K562 (cell line): ENCODE measurements around the gene JUND. TPM values are rescaled to one million over a fixed set of nuclear protein-coding genes. Genes with fewer than 3 reads are reported as not detected.

Source experiments
- ATF7 ChIP-seq: fragments of 450-650 bp; IDR thresholded peaks from 2 replicates; pipeline ENCODE4 v1.7.1; 2014; ENCODE audit warnings: mild to moderate bottlenecking, moderate library complexity
- BRD4 ChIP-seq: fragments of 200-600 bp; sonication (generic); IDR thresholded peaks from 2 replicates; pipeline ENCODE4 v1.6.1; 2017; ENCODE audit warnings: inconsistent platforms
- EP400 ChIP-seq: fragments of 450-650 bp; IDR thresholded peaks from 2 replicates; pipeline ENCODE4 v1.6.1; 2017; ENCODE audit warnings: antibody characterized with exemption, mild to moderate bottlenecking, moderate library complexity
- FOXP1 ChIP-seq: sonication (generic); formaldehyde crosslinking; IDR thresholded peaks from 2 replicates; pipeline ENCODE4 v1.8.0; 2022; ENCODE audit warnings: mild to moderate bottlenecking, missing genetic modification reagents
- IFI16 ChIP-seq: fragments of 250-450 bp; sonication (Bioruptor Pico); IDR thresholded peaks from 2 replicates; pipeline ENCODE4 v2.1.2; 2022; ENCODE audit warnings: mild to moderate bottlenecking, inconsistent platforms
- MCM5 ChIP-seq: fragments of 450-650 bp; IDR thresholded peaks from 2 replicates; pipeline ENCODE4 v1.6.1; 2016; ENCODE audit warnings: low read depth
- NKRF ChIP-seq: fragments of 450-650 bp; IDR thresholded peaks from 2 replicates; pipeline ENCODE4 v1.6.1; 2016; ENCODE audit warnings: borderline replicate concordance
- RFX5 ChIP-seq: IDR thresholded peaks from 2 replicates; pipeline ENCODE4 v1.6.1; 2011; ENCODE audit warnings: low read depth, mild to moderate bottlenecking, improper control_type of control experiment, low read length
- SMARCC2 ChIP-seq: fragments of 450-650 bp; IDR thresholded peaks from 2 replicates; pipeline ENCODE4 v1.6.1; 2017; ENCODE audit warnings: antibody characterized with exemption, moderate library complexity, mild to moderate bottlenecking, low read depth
- TCF7L2 ChIP-seq: fragments of 150-350 bp; IDR thresholded peaks from 2 replicates; pipeline ENCODE4 v1.6.1; 2016; ENCODE audit warnings: low read depth, mild to moderate bottlenecking, low read length, moderate library complexity
- ZNF384 ChIP-seq: IDR thresholded peaks from 2 replicates; pipeline ENCODE4 v1.6.1; 2012; ENCODE audit warnings: low read depth, low read length, improper control_type of control experiment
- ZNF695 ChIP-seq: fragments of 450-650 bp; formaldehyde crosslinking; IDR thresholded peaks from 2 replicates; pipeline ENCODE4 v1.4.0; 2020; ENCODE audit warnings: mild to moderate bottlenecking, moderate library complexity
- polyA plus RNA-seq, 8 experiments: library from polyadenylated mRNA; depleted of rRNA in 4 of 8; stranded (reverse) in 5 of 8; unstranded in 3 of 8; fragments of >200 nt; fragmentation: Nextera tagmentation in 2 of 8; fragmentation: Illumina TruSeq in 1 of 8; extraction: Ambion mirVana in 2 of 8; extraction: Trizol in 1 of 8; gene quantifications; 2 replicates each; pipeline versions ENCODE4 v1.2.1 to v1.2.3, GENCODE V29; 2011 to 2014; ENCODE audit warnings: inconsistent platforms in 1 of 8, missing spikeins in 1 of 8
- total RNA-seq, 7 experiments: library from RNA; depleted of rRNA in 6 of 7; stranded (reverse); fragments of >200 nt in 6 of 7; fragmentation: Illumina TruSeq in 2 of 7; extraction: Trizol in 2 of 7; gene quantifications; 2 replicates each; pipeline versions ENCODE4 v1.2.1 to v1.2.3, GENCODE V29; 2011 to 2021; ENCODE audit warnings: low replicate concordance in 1 of 7
- TF ChIP-seq, protein P1 (sequence below): fragments of 250-450 bp; sonication (Bioruptor Pico); IDR thresholded peaks from 2 replicates; pipeline ENCODE4 v1.8.0; 2022; ENCODE audit warnings: moderate library complexity, mild to moderate bottlenecking, inconsistent platforms
- TF ChIP-seq, protein P2 (sequence below): fragments of 450-650 bp; IDR thresholded peaks from 2 replicates; pipeline ENCODE4 v1.6.1; 2016; ENCODE audit warnings: low read depth
- TF ChIP-seq, protein P3 (sequence below): fragments of 250-450 bp; sonication (Bioruptor Pico); IDR thresholded peaks from 2 replicates; pipeline ENCODE4 v1.5.0; 2021

The JUND gene
- total and polyA plus RNA-seq, 9 of the 15 experiments (the other 6 are each of a cell fraction or from before 2014, with no cell fraction given) = 6.4 to 286 (median 42.3) TPM

- TF ChIP-seq, protein P1, sequence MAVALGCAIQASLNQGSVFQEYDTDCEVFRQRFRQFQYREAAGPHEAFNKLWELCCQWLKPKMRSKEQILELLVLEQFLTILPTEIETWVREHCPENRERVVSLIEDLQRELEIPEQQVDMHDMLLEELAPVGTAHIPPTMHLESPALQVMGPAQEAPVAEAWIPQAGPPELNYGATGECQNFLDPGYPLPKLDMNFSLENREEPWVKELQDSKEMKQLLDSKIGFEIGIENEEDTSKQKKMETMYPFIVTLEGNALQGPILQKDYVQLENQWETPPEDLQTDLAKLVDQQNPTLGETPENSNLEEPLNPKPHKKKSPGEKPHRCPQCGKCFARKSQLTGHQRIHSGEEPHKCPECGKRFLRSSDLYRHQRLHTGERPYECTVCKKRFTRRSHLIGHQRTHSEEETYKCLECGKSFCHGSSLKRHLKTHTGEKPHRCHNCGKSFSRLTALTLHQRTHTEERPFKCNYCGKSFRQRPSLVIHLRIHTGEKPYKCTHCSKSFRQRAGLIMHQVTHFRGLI = no peak
- TF ChIP-seq, protein P2, sequence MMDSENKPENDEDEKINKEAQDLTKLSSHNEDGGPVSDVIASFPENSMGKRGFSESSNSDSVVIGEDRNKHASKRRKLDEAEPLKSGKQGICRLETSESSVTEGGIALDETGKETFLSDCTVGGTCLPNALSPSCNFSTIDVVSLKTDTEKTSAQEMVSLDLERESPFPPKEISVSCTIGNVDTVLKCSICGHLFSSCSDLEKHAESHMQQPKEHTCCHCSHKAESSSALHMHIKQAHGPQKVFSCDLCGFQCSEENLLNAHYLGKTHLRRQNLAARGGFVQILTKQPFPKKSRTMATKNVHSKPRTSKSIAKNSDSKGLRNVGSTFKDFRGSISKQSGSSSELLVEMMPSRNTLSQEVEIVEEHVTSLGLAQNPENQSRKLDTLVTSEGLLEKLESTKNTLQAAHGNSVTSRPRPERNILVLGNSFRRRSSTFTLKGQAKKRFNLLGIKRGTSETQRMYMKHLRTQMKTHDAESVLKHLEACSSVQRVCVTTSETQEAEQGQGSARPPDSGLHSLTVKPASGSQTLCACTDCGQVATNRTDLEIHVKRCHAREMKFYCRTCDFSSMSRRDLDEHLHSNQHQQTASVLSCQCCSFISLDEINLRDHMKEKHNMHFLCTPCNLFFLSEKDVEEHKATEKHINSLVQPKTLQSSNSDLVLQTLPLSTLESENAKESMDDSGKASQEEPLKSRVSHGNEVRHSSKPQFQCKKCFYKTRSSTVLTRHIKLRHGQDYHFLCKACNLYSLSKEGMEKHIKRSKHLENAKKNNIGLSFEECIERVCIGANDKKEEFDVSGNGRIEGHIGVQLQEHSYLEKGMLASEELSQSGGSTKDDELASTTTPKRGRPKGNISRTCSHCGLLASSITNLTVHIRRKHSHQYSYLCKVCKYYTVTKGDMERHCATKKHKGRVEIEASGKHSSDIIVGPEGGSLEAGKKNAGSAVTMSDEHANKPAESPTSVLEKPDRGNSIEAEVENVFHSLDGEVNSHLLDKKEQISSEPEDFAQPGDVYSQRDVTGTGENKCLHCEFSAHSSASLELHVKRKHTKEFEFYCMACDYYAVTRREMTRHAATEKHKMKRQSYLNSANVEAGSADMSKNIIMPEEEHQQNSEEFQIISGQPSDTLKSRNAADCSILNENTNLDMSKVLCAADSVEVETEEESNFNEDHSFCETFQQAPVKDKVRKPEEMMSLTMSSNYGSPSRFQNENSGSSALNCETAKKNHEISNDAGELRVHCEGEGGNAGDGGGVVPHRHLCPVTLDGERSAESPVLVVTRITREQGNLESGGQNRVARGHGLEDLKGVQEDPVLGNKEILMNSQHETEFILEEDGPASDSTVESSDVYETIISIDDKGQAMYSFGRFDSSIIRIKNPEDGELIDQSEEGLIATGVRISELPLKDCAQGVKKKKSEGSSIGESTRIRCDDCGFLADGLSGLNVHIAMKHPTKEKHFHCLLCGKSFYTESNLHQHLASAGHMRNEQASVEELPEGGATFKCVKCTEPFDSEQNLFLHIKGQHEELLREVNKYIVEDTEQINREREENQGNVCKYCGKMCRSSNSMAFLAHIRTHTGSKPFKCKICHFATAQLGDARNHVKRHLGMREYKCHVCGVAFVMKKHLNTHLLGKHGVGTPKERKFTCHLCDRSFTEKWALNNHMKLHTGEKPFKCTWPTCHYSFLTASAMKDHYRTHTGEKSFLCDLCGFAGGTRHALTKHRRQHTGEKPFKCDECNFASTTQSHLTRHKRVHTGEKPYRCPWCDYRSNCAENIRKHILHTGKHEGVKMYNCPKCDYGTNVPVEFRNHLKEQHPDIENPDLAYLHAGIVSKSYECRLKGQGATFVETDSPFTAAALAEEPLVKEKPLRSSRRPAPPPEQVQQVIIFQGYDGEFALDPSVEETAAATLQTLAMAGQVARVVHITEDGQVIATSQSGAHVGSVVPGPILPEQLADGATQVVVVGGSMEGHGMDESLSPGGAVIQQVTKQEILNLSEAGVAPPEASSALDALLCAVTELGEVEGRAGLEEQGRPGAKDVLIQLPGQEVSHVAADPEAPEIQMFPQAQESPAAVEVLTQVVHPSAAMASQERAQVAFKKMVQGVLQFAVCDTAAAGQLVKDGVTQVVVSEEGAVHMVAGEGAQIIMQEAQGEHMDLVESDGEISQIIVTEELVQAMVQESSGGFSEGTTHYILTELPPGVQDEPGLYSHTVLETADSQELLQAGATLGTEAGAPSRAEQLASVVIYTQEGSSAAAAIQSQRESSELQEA = no peak
- TF ChIP-seq SMARCC2 (no peak), EP400 (no peak), ZNF384 (no peak), MCM5 (no peak), ATF7 (peak; percentile 100), FOXP1 (CRISPR knock-in tag) (0 out of 2 replicates have a peak, but pooled peaks have one; percentile 82), NKRF (no peak), ZNF695 (CRISPR knock-in tag) (no peak), BRD4 (no peak), TCF7L2 (no peak), RFX5 (no peak), IFI16 (CRISPR knock-in tag) (no peak)
- TF ChIP-seq, protein P3, sequence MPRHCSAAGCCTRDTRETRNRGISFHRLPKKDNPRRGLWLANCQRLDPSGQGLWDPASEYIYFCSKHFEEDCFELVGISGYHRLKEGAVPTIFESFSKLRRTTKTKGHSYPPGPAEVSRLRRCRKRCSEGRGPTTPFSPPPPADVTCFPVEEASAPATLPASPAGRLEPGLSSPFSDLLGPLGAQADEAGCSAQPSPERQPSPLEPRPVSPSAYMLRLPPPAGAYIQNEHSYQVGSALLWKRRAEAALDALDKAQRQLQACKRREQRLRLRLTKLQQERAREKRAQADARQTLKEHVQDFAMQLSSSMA (CRISPR knock-in tag) = peak; percentile 22; the same call in 1 of the 2 replicates
Observed at GRCh38 chr19:18281082-18282020, at the start of gene JUND (continued).
